Hematopoietic multipotent progenitor cell (in vitro differentiated cells): Measurements from ENCODE around the gene TMEM51. TPM values are rescaled to one million over a fixed set of nuclear protein-coding genes. Genes with fewer than 3 reads are reported as not detected.

Source experiments
- DNase-seq, 3 donors: peaks; one replicate each; pipeline ENCODE4 v3.0.0-alpha.2; 2011 to 2015; ENCODE audit warnings: low read depth in 2 of 3, low spot score in 2 of 3
- total RNA-seq: library from RNA; depleted of rRNA; stranded (reverse); fragments of >200 nt; gene quantifications from one replicate; pipeline ENCODE4 v1.2.3, GENCODE V29; 2012

The TMEM51 gene
- total RNA-seq, result 0.54 TPM

- DNase-seq, result peak in 1 of 3 donors; percentile 35
Observed at GRCh38 chr1:15153184-15153841, at the start of gene TMEM51. Gene TMEM51, plus strand, starts transcription at chr1:15153747. Its CDS starts 61,341 bp downstream, at chr1:15215088.

DNA sequence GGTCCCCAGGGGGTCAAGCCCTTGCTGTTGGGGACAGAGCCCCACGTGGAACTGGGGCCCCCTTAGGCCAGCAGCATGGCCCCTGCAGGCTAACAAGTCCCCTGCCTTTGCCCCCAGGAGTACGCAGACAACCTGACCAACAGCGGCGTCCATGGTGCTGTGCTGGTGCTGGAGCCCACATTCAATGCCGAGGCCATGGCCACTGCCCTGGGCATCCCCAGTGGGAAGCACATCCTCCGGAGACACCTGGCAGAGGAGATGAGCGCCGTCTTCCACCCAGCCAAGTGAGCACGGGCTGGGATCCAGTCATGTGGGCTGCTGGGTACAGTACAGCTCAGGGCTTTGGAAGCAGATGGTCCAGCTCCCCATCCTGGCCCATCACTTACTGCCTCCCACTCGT, 49.6 kb upstream of the TMEM51 start:
- no peak for DNase-seq

DNA sequence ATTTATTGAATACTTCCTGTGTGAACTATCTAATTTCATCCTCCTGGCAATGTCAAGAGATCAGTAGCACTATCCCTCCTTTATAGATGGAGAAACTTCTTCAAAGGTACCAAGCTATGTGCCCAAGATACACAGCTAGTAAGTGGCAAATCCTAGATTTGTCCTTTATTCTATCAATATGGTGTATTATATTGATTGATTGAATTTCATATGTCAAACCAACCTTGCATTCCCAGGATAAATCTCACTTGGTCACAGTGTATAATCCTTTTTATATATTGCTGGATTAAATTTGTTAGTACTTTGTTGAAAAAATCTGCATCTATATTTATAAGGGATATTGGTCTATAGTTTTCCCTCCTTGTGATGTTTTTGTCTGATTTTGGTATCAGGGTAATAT, 48.8 kb upstream of the TMEM51 start:
- DNase-seq, result no peak

DNA sequence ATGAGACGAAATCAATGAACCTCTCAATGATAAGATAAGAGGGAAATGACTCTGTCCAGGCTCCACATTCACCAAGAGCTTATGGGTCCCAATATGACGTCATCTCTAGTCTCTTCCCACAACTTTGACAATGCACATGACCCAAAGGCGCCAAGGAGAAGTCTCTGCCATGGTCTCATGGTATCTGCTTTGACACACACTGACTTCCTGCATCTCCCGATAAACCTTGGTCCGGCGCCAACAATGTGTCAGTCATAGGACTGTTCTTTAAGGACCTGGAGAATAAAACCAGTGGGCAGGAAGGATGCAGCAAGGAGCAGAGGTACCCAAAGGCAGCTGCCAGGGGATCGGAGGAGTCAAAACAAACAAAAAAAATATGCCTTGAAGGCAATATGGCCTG, 46.9 kb upstream of the TMEM51 start:
- DNase-seq, result peak in 2 of 3 donors; percentile 63 to 82

DNA sequence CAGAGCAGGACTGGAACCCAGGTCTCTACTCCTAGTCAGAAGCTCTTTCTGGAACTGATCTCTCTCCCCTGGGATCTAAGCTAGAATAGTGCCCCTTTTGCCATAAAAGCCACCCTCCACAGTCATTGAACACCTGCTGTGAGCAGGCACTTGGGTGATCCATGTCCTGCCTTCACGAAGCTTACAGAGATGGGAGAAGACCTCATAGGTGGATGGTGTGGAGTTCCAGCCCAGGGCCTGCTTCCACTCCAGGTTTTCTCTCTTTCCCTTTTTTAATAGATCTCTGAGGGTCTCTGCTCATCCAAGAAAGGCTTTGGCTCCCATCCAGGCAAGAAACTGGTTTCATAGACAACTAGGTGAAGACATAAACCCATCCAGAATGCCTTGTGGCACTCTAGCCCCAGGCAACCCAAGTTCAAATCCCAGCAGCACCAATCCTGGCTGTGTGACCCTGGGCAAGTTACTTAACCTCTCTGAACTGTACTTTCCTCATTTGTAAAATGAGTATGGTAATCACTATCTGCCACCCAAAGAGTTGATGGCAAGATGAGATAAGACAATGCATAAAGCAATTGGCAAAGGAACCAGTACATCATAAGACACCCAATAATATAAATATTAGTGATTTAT, 46.4 kb upstream of the TMEM51 start:
- DNase-seq, result peak in 1 of 3 donors; percentile 10

GRCh38 chr1:15107911-15108310, 45.6 kb upstream of the TMEM51 start:
- no peak for DNase-seq

DNA sequence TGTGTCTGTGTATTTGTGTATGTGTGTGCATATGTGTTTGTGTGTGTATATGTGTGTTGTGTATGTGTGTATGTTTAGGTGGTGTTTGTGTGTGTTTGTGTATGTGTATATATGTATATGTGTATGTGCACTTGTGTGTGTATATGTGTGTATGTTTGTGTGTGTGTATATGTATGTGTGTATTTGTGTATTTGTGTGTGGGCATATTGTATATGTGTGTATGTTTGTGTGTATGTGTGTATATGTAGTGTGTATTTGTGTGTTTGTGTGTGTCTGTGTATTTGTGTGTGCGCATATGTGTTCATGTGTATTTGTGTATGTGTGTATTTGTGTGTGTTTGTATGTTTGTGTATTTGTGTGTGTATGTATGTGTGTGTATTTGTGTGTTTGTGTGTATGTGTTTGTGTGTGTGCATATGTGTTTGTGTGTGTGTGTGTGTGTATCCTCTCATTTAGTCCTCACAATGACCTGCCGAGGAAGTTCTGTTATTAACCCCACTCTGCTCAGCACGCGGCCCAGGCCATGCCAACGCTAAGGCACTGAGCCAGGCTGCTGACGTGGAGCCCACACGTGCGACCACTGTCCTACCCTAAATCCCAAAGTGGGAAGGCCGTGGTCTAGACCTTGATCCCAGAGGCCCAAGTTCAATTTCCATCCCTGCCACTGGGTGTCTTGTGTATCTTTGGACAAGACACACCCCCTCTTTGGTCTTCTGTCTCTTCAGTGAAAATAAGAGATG, 43.2 kb upstream of the TMEM51 start:
- DNase-seq, result no peak

DNA sequence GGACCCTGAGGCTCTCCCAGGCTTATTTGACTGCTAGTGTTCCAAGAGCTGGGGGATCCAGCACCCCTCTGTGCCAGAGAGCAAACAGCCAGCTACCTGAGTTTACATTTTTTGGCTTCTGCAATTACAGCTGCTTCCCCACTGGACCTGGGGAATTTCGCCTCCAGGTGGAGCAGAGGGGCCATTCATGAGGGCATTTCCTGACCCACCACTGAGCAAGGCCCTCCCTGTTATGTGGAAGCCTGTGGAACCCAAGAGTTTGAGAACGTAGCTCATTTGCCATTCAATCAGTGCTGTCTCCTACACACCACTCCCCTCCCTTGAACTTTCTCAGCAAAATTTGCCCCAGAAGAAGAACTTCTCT, 42.7 kb upstream of the TMEM51 start:
- no peak for DNase-seq

DNA sequence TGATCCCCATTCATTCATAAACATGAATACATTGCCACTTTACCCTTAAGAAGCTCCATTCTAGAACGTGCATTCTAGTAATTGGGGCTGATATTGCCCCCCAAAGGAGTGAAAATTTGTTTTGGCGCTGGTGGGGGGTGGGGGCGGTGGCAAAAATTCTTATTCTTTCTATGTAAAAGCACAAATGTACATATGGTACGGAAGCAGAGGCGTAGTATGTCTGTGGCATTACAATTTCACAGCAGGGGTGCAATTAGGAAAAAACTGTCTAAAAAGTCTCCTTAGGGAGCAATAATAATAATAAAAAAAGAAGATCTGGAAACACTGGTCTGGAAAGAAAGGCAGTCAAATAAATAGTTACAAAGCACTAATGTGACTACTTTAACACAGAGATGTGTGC, 40.4 kb upstream of the TMEM51 start:
- DNase-seq, result no peak

DNA sequence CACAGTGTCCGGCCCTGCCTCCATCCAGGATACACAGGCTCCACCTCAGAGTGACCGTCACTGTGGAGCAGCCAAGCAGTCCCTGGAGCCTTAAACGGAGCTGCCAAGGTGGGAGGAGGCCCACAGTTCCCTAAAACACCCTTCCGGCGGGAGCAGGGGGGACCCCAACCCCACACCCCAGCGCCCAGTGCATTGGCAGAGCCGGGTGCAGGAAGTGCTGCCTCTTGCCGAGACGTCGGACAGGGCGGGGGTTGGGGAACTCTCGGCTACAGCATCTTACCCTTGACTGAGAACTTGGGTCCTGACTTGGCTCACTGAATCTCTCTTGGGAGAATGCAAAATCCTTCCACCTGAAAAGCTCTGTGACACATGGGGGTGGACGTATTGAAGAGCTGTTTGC, 38.7 kb upstream of the TMEM51 start:
- DNase-seq, result no peak

DNA sequence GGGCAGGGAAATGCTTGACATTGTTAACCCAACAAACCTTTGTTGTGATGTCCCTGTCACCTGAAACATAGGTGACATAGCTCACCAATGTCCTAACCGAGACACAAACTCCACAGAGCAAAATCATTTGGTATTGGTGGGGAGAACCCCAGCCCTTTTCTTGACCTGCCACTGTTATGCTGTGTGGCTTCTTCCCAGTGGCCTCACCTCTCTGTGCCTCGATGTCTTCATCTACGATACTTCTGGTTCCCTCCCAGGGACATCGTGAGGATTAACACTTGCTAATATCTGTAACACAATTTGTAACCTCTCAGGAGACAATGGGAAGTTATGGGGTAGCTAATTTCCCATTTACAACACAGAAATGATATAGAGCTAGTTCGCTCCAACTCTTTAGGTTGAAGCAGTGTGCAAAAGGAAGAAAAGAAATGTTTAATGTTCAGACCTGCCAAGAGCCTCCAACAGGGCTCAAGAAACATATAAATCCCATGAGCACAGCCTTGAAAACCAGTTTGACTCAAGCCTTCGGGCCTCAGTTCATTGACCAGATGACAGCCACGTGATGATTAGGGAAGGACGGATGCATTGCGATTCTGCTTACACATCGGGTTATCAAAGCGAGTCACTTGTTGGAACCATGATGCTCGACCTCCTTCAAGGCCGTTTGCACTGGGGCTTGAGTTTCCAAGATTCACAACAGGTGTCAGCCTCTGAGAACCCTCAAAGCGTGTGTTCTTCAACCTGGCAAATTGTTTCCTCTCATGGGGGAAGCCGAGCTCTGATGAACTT, 37.8 kb upstream of the TMEM51 start:
- no peak for DNase-seq

DNA sequence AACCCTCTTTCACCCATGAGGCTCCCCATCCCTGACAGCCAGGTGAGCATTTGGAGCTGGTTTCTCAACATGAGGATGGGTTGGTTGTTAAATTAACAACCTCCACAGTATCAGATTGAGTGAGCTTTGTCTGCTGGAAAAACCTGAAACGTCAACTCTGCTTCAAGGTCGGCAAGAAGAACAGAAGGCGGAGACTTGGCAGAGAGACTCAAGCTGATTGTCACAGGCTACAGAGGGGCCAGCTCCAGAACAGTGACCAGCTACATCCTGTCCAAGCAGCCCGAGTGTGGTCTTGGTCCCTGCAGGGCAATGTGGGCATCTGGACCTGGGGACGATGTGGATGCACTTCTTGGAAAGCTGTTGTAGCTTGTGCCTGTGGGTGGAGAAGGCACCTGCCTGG, 36.6 kb upstream of the TMEM51 start:
- DNase-seq, result no peak

DNA sequence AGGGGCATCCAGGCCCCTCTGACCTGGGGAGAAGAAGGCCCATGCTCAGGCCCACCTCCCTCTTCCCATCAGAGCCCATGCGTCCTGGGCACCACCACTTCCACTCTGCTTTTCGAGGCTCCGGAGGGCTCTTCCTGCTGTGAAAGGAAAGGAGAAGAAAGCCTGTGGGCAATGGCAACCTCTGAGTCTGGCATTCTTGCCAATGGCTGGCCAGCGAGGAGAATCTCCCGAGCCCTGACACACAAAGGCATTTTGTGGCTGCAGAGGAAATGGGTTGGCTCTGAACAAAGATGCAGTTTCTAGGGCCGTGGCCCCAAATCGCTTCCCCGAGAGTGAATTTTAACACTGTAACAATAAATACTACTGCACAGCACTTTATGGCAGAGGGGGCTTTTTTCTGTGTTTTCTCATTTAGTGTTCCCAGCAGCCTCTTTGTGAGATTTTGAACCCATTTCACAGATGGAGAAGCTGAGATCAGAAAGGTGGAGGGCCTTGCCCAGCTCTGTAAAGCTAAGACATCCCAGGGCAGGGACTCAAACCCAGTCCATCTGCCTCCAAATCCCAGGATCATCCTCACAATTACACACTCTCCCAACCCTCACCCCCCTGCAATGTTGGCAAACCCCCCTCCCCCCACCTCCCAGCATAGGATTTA, 35.7 kb upstream of the TMEM51 start:
- DNase-seq, result no peak

- DNase-seq, result no peak
Observed at GRCh38 chr1:15118579-15118978, 35.0 kb upstream of the TMEM51 start.

DNA sequence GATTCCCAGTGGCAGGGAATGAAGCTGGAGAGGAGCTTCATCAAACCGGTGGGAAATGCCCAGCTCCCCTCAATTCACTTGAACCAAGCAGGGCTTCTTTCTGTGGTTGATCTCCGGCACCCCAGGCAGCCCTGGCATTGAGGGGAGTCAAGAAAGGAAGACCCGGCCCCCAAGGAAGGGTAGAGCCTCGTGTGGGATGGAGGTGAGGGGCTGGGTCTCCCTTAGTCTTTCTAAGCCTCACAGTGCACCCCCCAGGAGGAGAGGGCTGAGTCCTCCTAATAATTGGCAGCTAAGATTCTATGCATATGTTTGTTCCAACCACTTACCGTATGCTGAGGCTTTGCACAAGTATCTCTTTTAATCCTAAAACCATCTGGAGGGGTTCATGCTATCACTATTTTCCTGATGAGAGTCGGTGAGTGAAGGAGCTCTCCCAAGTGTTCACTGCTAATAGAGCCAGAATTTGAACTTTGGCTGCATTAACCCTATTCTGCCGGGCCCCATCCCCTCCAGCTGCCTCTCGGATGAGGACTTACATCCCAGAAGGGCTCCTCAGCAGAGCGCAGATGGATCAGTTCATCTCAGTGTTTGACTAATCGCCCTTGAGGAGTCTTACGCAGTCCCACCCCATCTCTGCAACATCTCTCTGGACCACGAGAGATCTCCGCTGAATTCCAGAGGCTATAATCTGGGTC, 33.1 kb upstream of the TMEM51 start:
- no peak for DNase-seq

DNA sequence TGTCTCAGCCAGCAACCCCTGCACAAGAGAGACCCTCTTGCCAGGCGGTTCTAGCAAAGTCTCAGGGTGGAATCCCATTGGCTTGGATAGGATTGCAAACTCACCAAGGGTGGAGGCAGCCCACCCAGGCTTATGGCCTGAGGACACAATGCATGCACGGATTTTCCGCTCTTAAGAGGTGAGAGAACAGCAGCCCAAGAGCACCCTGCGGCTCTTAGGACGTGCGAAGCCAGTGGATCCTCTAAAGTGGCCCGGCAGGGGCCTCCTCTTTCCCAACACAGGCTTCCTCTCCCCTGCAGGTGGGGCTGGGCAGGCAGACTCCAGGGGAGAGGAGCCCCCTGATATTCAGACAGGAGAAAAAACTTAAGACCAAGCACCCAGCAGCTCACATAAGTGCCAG, 31.2 kb upstream of the TMEM51 start:
- DNase-seq, result no peak

GRCh38 chr1:15123270-15123669, 30.3 kb upstream of the TMEM51 start:
- no peak for DNase-seq

GRCh38 chr1:15123925-15124324, 29.6 kb upstream of the TMEM51 start:
- DNase-seq, result no peak

- DNase-seq, result no peak
Observed at GRCh38 chr1:15124362-15125100, 29.0 kb upstream of the TMEM51 start.
